Chondrocyte (in vitro differentiated cells): ENCODE data around the gene P2RY8. TPM values are rescaled to one million over a fixed set of nuclear protein-coding genes. Genes with fewer than 3 reads are reported as not detected.
A peak's percentile ranks its signal among the peaks of the same experiment; 100 is the strongest.
"Not testable (repeated sequence)": the region's sequence is repeated elsewhere in the genome, so short reads cannot be mapped to it uniquely, and the experiment has no call there.

Experiments
- DNase-seq: peaks from one replicate; pipeline ENCODE4 v3.0.0; 2021; ENCODE audit warnings: mixed read lengths, low spot score
- H3K27ac Mint-ChIP-seq: one replicate; pipeline ENCODE4 v1.8.0; 2021; ENCODE audit warnings: mild to moderate bottlenecking, moderate library complexity, mixed read lengths; ENCODE audit not compliant: unreplicated experiment
- H3K27me3 Mint-ChIP-seq: 2 replicates; pipeline ENCODE4 v1.8.0; 2021; ENCODE audit warnings: low read depth, mixed read lengths
- H3K36me3 Mint-ChIP-seq: 2 replicates; pipeline ENCODE4 v1.8.0; 2021; ENCODE audit warnings: low read depth, mixed read lengths
- H3K4me1 Mint-ChIP-seq: 2 replicates; pipeline ENCODE4 v1.8.0; 2021; ENCODE audit warnings: low read depth, mild to moderate bottlenecking, mixed read lengths
- H3K4me3 Mint-ChIP-seq: one replicate; pipeline ENCODE4 v1.8.0; 2021; ENCODE audit warnings: mild to moderate bottlenecking, moderate library complexity, mixed read lengths; ENCODE audit not compliant: unreplicated experiment
- H3K9me3 Mint-ChIP-seq: 2 replicates; pipeline ENCODE4 v1.8.0; 2021; ENCODE audit warnings: low read depth, mixed read lengths
- CTCF ChIP-seq: fragments of 200-600 bp; sonication (generic); IDR thresholded peaks from 2 replicates; pipeline ENCODE4 v1.5.0; 2021; ENCODE audit warnings: antibody characterized with exemption, mild to moderate bottlenecking, moderate library complexity
- total RNA-seq: library from RNA; stranded (reverse); gene quantifications from 3 replicates; pipeline ENCODE4 v1.2.1, GENCODE V29; 2021

Gene P2RY8
- total RNA-seq, 1 donor from 2014 or later = not detected

DNA sequence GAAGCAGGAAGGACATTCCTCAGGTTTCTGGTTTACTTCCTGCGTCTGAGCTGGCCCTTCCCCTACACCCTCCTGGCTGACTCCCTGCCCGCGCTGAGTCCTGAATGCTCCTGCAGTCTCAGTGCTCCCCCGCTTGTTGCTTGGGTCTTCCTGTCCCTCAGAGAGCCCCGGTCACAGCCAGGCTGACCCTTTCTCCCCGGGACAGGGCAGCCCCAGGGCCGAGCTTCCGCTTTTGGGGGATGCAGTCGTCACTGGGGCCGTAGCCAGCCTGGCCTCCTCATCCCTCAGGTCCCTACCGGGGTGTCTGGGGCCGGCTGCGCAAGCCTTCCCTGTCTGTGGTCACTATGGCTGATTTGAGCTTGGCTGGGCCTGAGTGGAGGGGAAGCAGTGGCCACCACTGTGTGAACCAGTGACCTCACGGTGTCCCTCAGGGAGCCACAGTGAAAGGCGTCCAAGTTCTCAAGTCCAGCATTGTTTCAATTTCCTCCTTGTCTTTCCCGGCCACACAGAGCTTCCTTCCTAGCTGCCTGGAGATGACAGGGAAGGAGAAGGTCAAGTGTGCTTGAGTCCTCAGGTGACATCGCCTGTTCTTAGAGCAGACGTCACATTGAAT lies 50.1 kb downstream of the P2RY8 start:
- Mint-ChIP-seq H3K27me3 (peaks cover 3% of the 10 kb centered on the region), H3K27ac (no peak overlapping the region), H3K36me3 (no peaks in the 10 kb centered on the region), H3K9me3 (no peaks in the 10 kb centered on the region), H3K4me3 (no peak overlapping the region), H3K4me1 (peaks cover 5% of the 10 kb centered on the region)
- DNase-seq = no peak
- no peak for TF ChIP-seq CTCF

DNA sequence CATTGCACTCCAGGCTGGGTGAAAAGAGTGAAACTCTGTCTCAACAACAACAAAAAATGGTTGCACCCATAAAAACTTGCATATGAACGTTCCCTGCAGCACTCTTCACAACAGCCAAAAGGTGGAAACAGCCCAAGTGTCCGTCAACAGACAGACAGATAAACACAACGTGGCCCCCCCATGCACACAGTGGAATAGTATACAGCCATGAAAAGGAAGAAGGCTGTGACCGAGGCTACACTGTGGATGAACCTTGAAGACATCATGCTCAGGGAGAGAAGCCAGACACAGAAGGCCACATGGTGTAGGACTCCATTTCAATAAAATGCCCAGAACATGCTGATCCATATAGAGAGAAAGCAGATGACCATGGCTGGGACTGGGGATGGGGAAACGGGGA lies 50.8 kb downstream of the P2RY8 start:
- H3K4me1 Mint-ChIP-seq = peaks cover 10% of the 10 kb centered on the region
- H3K27me3 Mint-ChIP-seq = peaks cover 3% of the 10 kb centered on the region
- no peaks in the 10 kb centered on the region for H3K36me3 Mint-ChIP-seq
- DNase-seq = no peak
- no peak overlapping the region for H3K27ac Mint-ChIP-seq
- no peak for TF ChIP-seq CTCF
- H3K9me3 Mint-ChIP-seq = no peaks in the 10 kb centered on the region
- H3K4me3 Mint-ChIP-seq = no peak overlapping the region

- peaks cover 4% of the 10 kb centered on the region for H3K9me3 Mint-ChIP-seq
- no peak for TF ChIP-seq CTCF
- H3K4me1 Mint-ChIP-seq = peaks cover 10% of the 10 kb centered on the region
These were observed 52.0 kb downstream of the P2RY8 start for GRCh38 chrX:1485033-1485432.

DNA sequence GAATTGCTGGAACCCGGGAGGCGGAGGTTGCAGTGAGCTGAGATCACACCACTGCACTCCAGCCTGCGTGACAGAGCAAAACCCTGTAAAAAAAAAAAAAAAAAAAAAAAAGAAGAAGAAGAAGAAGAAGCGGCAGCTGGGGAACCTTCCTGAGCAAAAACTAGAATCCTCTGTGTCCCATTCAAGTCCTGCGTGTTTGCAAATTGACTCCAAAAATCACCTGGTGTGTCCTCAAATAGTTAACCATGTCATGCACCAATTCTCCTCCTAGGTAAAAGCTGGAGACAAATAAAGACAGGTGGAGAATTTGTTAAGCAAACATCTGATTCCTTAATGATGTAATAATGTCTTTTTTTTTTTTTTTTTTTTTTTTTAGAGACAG lies 52.4 kb downstream of the P2RY8 start:
- peaks cover 8% of the 10 kb centered on the region for H3K9me3 Mint-ChIP-seq
- TF ChIP-seq CTCF = no peak
- H3K36me3 Mint-ChIP-seq = peaks cover 6% of the 10 kb centered on the region
- H3K27me3 Mint-ChIP-seq = peaks cover 3% of the 10 kb centered on the region
- H3K4me1 Mint-ChIP-seq = peaks cover 10% of the 10 kb centered on the region
- no peak overlapping the region for H3K27ac Mint-ChIP-seq
- no peak for DNase-seq
- H3K4me3 Mint-ChIP-seq = no peak overlapping the region

More at GRCh38 chrX:1485033-1485432, 52.0 kb downstream of the P2RY8 start:
- DNase-seq = no peak
- peaks cover 3% of the 10 kb centered on the region for H3K27me3 Mint-ChIP-seq
- H3K4me3 Mint-ChIP-seq = no peak overlapping the region
- no peak overlapping the region for H3K27ac Mint-ChIP-seq
- peaks cover 2% of the 10 kb centered on the region for H3K36me3 Mint-ChIP-seq

- no peak for DNase-seq
- Mint-ChIP-seq H3K27ac (no peak overlapping the region), H3K4me3 (no peak overlapping the region), H3K36me3 (peaks cover 12% of the 10 kb centered on the region), H3K9me3 (peaks cover 14% of the 10 kb centered on the region), H3K27me3 (peaks cover 3% of the 10 kb centered on the region), H3K4me1 (peaks cover 10% of the 10 kb centered on the region)
- no peak for TF ChIP-seq CTCF
These were observed 52.9 kb downstream of the P2RY8 start for GRCh38 chrX:1483843-1484637.

DNA sequence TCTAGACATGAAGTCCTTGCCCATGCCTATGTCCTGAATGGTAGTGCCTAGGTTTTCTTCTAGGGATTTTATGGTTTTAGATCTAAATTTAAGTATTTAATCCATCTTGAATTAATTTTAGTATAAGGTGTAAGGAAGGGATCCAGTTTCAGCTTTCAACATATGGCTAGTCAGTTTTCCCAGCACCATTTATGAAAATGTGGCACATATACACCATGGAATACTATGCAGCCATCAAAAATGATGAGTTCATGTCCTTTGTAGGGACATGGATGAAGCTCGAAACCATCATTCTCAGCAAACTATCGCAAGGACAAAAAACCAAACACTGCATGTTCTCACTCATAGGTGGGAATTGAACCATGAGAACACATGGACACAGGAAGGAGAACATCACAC lies 54.5 kb downstream of the P2RY8 start:
- H3K27me3 Mint-ChIP-seq, H3K4me1 Mint-ChIP-seq, H3K4me3 Mint-ChIP-seq, DNase-seq: not testable (repeated sequence)
- Mint-ChIP-seq H3K9me3 (peaks cover 22% of the 10 kb centered on the region), H3K36me3 (peaks cover 13% of the 10 kb centered on the region), H3K27ac (peak overlapping the region; percentile 98)
